HG02623 (cell line): Measurements from ENCODE around the gene BCOR.

Experiments
- ATAC-seq: cut with Tn5 transposase; IDR thresholded peaks from one replicate; pipeline ENCODE4 v1.9.1; 2021; ENCODE audit warnings: moderate library complexity; ENCODE audit not compliant: unreplicated experiment

The BCOR gene

DNA sequence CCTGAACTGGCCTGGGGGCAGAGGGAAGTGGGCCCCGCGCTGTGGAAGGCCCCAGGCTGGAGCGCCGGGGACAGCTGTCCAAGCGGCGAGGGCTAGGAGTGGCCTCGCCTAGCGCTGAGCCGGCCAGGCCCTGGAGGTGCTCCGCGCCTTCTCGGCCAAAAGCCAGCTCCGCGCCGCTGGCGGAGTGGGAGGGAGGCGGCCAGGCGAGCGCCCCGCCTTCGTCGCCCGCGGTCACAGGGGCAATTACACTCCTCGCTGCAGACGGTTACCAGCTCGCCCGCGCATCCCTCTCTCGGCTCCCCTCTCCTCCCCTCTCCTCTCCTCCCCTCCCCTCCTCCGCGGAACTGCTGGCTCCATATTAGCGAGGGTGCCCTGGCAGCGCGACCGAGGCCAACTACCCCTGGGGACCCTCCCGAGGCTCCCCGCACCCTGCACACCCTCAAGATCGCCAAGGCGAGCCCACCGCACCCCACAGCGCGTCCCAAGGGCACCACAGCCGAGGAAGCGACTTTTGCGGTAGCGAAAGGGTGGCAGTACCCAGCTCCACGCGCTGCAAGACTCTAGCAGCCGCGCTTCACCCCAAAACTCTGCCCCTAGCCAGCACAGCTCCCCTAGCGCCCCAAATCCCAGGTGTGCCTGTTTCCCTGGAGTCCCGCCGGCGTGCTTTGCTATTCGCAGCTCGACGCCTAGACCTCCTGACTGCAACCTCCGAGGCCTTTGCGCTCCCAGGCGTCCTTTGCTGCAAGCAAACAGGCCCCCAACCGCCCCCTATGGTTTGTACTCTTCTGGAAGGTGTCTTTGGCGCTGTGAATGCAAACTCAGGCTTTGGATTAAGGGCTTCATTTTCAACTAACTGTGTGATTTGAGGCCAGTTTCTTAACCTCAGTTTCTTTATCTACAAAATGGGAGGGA, 91.4 kb downstream of the BCOR start:
- no peak for ATAC-seq

DNA sequence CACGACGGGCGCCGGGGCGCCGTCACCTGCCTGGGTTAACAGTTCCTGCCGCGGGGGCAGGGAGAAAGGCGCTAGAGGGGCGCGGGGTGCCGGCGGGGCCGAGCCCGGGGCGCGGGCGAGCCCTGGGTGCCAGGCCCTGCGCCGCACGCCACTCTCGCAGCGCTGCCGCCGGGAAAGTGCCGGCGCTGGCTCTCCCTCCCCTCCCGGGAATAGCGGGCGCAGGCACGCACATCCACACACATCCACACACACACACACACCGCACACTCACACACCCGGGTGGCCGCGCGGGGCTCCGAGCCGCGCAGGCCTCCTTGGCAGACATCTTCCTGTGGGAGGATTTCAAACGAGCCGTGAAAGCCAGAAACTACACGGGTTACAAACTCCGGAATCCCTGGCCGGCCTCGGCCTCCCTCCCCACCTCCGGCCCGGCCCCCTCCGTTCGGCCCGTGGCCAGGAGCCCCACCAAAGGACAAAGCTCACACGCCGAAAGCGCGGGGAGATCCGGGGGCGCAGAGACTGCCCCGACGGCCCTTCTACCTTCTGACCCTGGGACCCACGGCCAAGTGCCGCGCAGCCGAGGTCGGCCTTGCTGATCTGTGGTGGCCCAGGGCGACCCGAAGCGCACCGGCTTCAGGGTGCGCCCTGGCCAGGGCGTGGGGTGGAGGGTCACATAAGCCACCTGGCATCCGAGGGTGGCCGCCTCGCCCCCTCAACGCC, 92.3 kb downstream of the BCOR start:
- ATAC-seq: no peak

DNA sequence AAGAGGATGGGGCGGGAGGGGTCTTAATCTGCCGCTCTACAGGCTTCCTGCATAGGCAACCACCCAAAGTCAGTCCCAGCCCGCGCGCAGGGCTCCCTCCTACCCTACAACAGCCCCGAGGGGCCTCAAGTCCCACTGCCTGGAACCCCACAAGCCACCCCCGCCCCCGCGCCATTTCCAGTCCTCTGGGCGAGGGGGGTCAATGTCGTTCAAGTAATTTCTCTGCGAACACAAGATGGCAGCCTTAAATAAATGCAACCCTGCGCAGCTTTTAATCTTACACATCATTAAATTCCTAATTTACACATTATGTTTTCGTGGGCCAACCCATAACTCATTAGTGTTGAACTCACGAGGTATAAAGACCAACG, 92.9 kb downstream of the BCOR start:
- no peak for ATAC-seq

DNA sequence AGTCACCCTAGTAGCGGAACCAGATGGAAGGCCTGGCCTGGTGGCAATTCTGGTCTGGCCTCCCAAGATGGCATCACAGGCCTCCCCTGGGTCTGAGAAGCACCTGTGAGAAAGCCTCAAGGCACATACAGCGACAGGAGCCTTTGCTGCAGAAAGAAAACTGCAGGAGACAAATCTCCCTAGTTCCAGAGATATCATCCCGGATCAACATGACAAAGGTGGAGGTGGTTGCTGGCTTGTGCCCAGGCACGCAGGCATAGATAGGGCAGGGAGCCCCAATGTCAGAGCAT, 93.6 kb downstream of the BCOR start:
- no peak for ATAC-seq

DNA sequence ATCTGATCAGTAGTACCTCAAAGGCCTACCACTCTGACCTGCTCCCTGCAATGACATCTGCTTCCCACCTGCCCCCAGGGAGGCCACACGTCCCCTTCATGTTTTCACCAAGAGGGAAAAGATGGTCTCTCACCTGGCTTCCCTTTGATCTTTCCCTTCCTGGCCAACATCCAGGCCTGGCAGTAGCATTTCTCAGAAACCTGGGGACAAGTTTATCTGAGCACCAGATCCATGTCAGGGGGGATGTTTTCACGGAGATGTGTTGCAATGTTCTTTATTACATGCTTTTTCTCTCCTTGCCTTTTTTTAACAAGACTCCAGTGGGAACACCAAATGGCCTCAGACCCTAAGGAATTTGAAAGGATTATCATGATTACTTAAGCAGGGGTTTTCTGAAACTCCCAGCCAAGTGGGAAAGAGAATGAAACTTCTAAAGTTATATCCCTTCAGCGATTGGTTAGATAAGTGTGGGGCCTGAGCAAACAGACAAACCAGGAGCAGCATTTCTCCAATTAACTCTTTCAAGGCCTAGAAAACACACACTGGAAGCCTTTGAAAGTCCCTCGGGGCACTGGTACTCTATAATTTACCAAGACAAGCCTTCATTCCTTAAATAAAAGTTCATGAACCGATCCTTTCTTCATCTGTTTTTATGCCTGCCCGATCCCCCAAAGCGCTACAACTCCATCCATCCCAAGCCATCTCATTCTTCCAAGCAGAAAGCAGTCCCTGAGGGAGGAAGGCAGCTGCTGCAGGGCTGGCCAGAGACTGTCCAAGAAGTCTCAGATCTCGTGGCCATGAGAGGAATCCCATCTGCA, 94.1 kb downstream of the BCOR start:
- no peak for ATAC-seq

DNA sequence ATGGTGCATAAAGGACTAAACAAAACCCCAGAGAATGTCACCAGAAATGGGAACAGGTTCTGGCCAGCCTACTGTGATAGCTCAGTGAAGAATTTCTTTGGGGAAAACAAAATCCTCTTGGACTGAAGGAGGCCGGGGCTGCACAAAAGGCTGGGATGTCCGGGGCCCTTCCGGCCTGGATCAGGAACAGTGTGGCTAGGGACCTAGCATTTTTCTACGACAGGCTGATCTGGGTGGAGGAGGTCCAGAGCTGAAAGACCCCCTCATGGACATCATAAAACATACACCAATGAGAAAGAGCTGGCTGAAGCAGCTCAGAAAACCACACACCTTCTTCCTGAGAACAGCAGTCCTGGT, 94.7 kb downstream of the BCOR start:
- no peak for ATAC-seq
